ENCODE measurements around the gene BAG2.
A peak's percentile ranks its signal among the peaks of the same experiment; 100 is the strongest.

- TF ChIP-seq, protein P1, sequence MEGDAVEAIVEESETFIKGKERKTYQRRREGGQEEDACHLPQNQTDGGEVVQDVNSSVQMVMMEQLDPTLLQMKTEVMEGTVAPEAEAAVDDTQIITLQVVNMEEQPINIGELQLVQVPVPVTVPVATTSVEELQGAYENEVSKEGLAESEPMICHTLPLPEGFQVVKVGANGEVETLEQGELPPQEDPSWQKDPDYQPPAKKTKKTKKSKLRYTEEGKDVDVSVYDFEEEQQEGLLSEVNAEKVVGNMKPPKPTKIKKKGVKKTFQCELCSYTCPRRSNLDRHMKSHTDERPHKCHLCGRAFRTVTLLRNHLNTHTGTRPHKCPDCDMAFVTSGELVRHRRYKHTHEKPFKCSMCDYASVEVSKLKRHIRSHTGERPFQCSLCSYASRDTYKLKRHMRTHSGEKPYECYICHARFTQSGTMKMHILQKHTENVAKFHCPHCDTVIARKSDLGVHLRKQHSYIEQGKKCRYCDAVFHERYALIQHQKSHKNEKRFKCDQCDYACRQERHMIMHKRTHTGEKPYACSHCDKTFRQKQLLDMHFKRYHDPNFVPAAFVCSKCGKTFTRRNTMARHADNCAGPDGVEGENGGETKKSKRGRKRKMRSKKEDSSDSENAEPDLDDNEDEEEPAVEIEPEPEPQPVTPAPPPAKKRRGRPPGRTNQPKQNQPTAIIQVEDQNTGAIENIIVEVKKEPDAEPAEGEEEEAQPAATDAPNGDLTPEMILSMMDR (IDR thresholded peaks at IDR 0.05; ENCODE audit: poor library complexity): peak; percentile 6
- TF ChIP-seq EZH2 (IDR thresholded peaks at IDR 0.05; ENCODE audit: borderline replicate concordance): no peak
These were observed at the start of gene BAG2 for GRCh38 chr6:57172136-57173055.
